Measurements from ENCODE around the gene ALG14.
"Not testable (repeated sequence)": the region's sequence is repeated elsewhere in the genome, so short reads cannot be mapped to it uniquely, and the experiment has no call there.

The ALG14 gene

GRCh38 chr1:95022644-95022926 lies 50.2 kb downstream of the ALG14 start:
- H3K4me3 ChIP-seq = no peak overlapping the region
- DNase-seq (ENCODE audit: low spot score in 2 of 2) = no peak
- no peaks in the 10 kb centered on the region for H3K27me3 ChIP-seq (ENCODE audit: low read depth)
- peaks cover 5% of the 10 kb centered on the region for H3K36me3 ChIP-seq (replicated peaks)
- peaks cover 2% of the 10 kb centered on the region; the same call in 1 of the 2 replicates for H3K9me3 ChIP-seq
- in situ Hi-C loops (cut with MboI; ENCODE audit: low sequenced_read_pairs) = no loop called here
- H3K4me1 ChIP-seq = peaks cover 14% of the 10 kb centered on the region

- no peaks in the 10 kb centered on the region for H3K27me3 ChIP-seq (ENCODE audit: low read depth)
- in situ Hi-C loops (cut with MboI; ENCODE audit: low sequenced_read_pairs) = no loop called here
- H3K9me3 ChIP-seq = peaks cover 2% of the 10 kb centered on the region; the same call in 1 of the 2 replicates
- H3K4me3 ChIP-seq = no peak overlapping the region
- peaks cover 17% of the 10 kb centered on the region for H3K4me1 ChIP-seq
- H3K36me3 ChIP-seq (replicated peaks) = peaks cover 5% of the 10 kb centered on the region
- no peak for DNase-seq (ENCODE audit: low spot score in 2 of 2)
These were observed 50.7 kb downstream of the ALG14 start for GRCh38 chr1:95021805-95022643.

- no peak overlapping the region for H3K4me3 ChIP-seq
- no peaks in the 10 kb centered on the region for H3K27me3 ChIP-seq (ENCODE audit: low read depth)
- in situ Hi-C loops (cut with MboI; ENCODE audit: low sequenced_read_pairs) = no loop called here
- no peak for DNase-seq (ENCODE audit: low spot score in 2 of 2)
- H3K9me3 ChIP-seq = peaks cover under 1% of the 10 kb centered on the region; the same call in 1 of the 2 replicates
- H3K36me3 ChIP-seq (replicated peaks) = peaks cover 5% of the 10 kb centered on the region
- H3K4me1 ChIP-seq = peaks cover 21% of the 10 kb centered on the region
These were observed 51.6 kb downstream of the ALG14 start for GRCh38 chr1:95021119-95021518.

GRCh38 chr1:95019466-95019865 lies 53.3 kb downstream of the ALG14 start:
- H3K4me1 ChIP-seq = peaks cover 21% of the 10 kb centered on the region
- H3K9me3 ChIP-seq; H3K27me3 ChIP-seq (ENCODE audit: low read depth); DNase-seq (ENCODE audit: low spot score in 2 of 2); H3K4me3 ChIP-seq; H3K36me3 ChIP-seq (replicated peaks); in situ Hi-C loops (cut with MboI; ENCODE audit: low sequenced_read_pairs): not testable (repeated sequence)

GRCh38 chr1:95018602-95019369 lies 54.0 kb downstream of the ALG14 start:
- in situ Hi-C loops (cut with MboI; ENCODE audit: low sequenced_read_pairs) = no loop called here
- H3K9me3 ChIP-seq = no peaks in the 10 kb centered on the region
- DNase-seq (ENCODE audit: low spot score in 2 of 2) = no peak
- no peaks in the 10 kb centered on the region for H3K27me3 ChIP-seq (ENCODE audit: low read depth)
- H3K4me3 ChIP-seq = no peak overlapping the region
- H3K36me3 ChIP-seq (replicated peaks) = no peaks in the 10 kb centered on the region; the same call in 1 of the 2 replicates
- peaks cover 19% of the 10 kb centered on the region for H3K4me1 ChIP-seq

- H3K9me3 ChIP-seq = no peaks in the 10 kb centered on the region
- no peak overlapping the region for H3K4me3 ChIP-seq
- peaks cover 13% of the 10 kb centered on the region for H3K4me1 ChIP-seq
- no peaks in the 10 kb centered on the region; the same call in 1 of the 2 replicates for H3K36me3 ChIP-seq (replicated peaks)
- in situ Hi-C loops (cut with MboI; ENCODE audit: low sequenced_read_pairs) = no loop called here
- no peak for DNase-seq (ENCODE audit: low spot score in 2 of 2)
- no peaks in the 10 kb centered on the region for H3K27me3 ChIP-seq (ENCODE audit: low read depth)
These were observed 55.0 kb downstream of the ALG14 start for GRCh38 chr1:95017775-95018174.

- Histone ChIP-seq H3K9me3 (no peaks in the 10 kb centered on the region), H3K27me3 (ENCODE audit: low read depth) (no peaks in the 10 kb centered on the region), H3K4me3 (no peak overlapping the region), H3K4me1 (peaks cover 11% of the 10 kb centered on the region; the same call in 1 of the 2 replicates), H3K36me3 (replicated peaks) (no peaks in the 10 kb centered on the region; the same call in 1 of the 2 replicates)
- no peak for DNase-seq (ENCODE audit: low spot score in 2 of 2)
- in situ Hi-C loops (cut with MboI; ENCODE audit: low sequenced_read_pairs) = no loop called here
These were observed 57.7 kb downstream of the ALG14 start for GRCh38 chr1:95015076-95015475.

GRCh38 chr1:95013950-95014574 lies 58.7 kb downstream of the ALG14 start:
- DNase-seq (ENCODE audit: low spot score in 2 of 2) = no peak
- H3K27me3 ChIP-seq (ENCODE audit: low read depth) = no peaks in the 10 kb centered on the region
- peaks cover 10% of the 10 kb centered on the region; the same call in 1 of the 2 replicates for H3K4me1 ChIP-seq
- no peak overlapping the region for H3K4me3 ChIP-seq
- H3K9me3 ChIP-seq = no peaks in the 10 kb centered on the region
- in situ Hi-C loops (cut with MboI; ENCODE audit: low sequenced_read_pairs) = no loop called here
- no peaks in the 10 kb centered on the region; the same call in 1 of the 2 replicates for H3K36me3 ChIP-seq (replicated peaks)

- 0 out of 2 replicates have a peak, but pooled peaks cover 7% of the 10 kb centered on the region for H3K4me1 ChIP-seq
- no peak overlapping the region for H3K4me3 ChIP-seq
- H3K27me3 ChIP-seq (ENCODE audit: low read depth) = no peaks in the 10 kb centered on the region
- H3K36me3 ChIP-seq (replicated peaks) = no peaks in the 10 kb centered on the region
- DNase-seq (ENCODE audit: low spot score in 2 of 2) = no peak
- no peaks in the 10 kb centered on the region for H3K9me3 ChIP-seq
- in situ Hi-C loops (cut with MboI; ENCODE audit: low sequenced_read_pairs) = no loop called here
These were observed 60.4 kb downstream of the ALG14 start for GRCh38 chr1:95012389-95012788.

- Histone ChIP-seq H3K9me3 (no peaks in the 10 kb centered on the region), H3K4me1 (no peaks in the 10 kb centered on the region), H3K4me3 (no peak overlapping the region), H3K27me3 (ENCODE audit: low read depth) (no peaks in the 10 kb centered on the region), H3K36me3 (replicated peaks) (no peaks in the 10 kb centered on the region)
- in situ Hi-C loops (cut with MboI; ENCODE audit: low sequenced_read_pairs) = no loop called here
- no peak for DNase-seq (ENCODE audit: low spot score in 2 of 2)
These were observed 62.6 kb downstream of the ALG14 start for GRCh38 chr1:95010158-95010557.

GRCh38 chr1:95007687-95008086 lies 65.1 kb downstream of the ALG14 start:
- no peaks in the 10 kb centered on the region for H3K9me3 ChIP-seq
- no peaks in the 10 kb centered on the region for H3K27me3 ChIP-seq (ENCODE audit: low read depth)
- peaks cover 5% of the 10 kb centered on the region for H3K4me1 ChIP-seq
- DNase-seq (ENCODE audit: low spot score in 2 of 2) = no peak
- no peaks in the 10 kb centered on the region for H3K36me3 ChIP-seq (replicated peaks)
- in situ Hi-C loops (cut with MboI; ENCODE audit: low sequenced_read_pairs) = no loop called here
- H3K4me3 ChIP-seq = no peak overlapping the region

- Histone ChIP-seq H3K4me3 (no peak overlapping the region), H3K36me3 (replicated peaks) (no peaks in the 10 kb centered on the region), H3K4me1 (peaks cover 11% of the 10 kb centered on the region), H3K9me3 (no peaks in the 10 kb centered on the region), H3K27me3 (ENCODE audit: low read depth) (no peaks in the 10 kb centered on the region)
- no peak for DNase-seq (ENCODE audit: low spot score in 2 of 2)
- in situ Hi-C loops (cut with MboI; ENCODE audit: low sequenced_read_pairs) = no loop called here
These were observed 66.1 kb downstream of the ALG14 start for GRCh38 chr1:95006681-95007080.

- H3K4me1 ChIP-seq = peaks cover 11% of the 10 kb centered on the region
- no peak for DNase-seq (ENCODE audit: low spot score in 2 of 2)
- H3K36me3 ChIP-seq (replicated peaks) = no peaks in the 10 kb centered on the region
- in situ Hi-C loops (cut with MboI; ENCODE audit: low sequenced_read_pairs) = no loop called here
- H3K9me3 ChIP-seq = no peaks in the 10 kb centered on the region
- no peak overlapping the region for H3K4me3 ChIP-seq
- no peaks in the 10 kb centered on the region for H3K27me3 ChIP-seq (ENCODE audit: low read depth)
These were observed 67.2 kb downstream of the ALG14 start for GRCh38 chr1:95005584-95005983.

- in situ Hi-C loops (cut with MboI; ENCODE audit: low sequenced_read_pairs) = no loop called here
- no peak for DNase-seq (ENCODE audit: low spot score in 2 of 2)
- Histone ChIP-seq H3K4me3 (no peak overlapping the region), H3K36me3 (replicated peaks) (no peaks in the 10 kb centered on the region), H3K4me1 (peaks cover 11% of the 10 kb centered on the region), H3K27me3 (ENCODE audit: low read depth) (no peaks in the 10 kb centered on the region), H3K9me3 (no peaks in the 10 kb centered on the region)
These were observed 68.7 kb downstream of the ALG14 start for GRCh38 chr1:95004013-95004412.

Measured in HAP-1 (cell line).